ENCODE measurements around the gene ST6GALNAC6. TPM values are rescaled to one million over a fixed set of nuclear protein-coding genes. Genes with fewer than 3 reads are reported as not detected.

ST6GALNAC6 gene
- 10 to 100 TPM in 11 of 12 donors, not detected in 1; 37.0 to 62.6 (median 51.5) TPM for polyA plus RNA-seq (ENCODE audit: insufficient read length in 12 of 12)
- long read RNA-seq, donor 1, transcript ST6GALNAC6-205 (7 exons, 2,460 nt), result major isoform, 5 of 8 reads
- long read RNA-seq, donor 1, partial matches to known transcripts, result 0 of 8 reads
- long read RNA-seq, donor 1, other reads (novel, unspliced or antisense), result 0 of 8 reads
- long read RNA-seq, donor 2, transcript ST6GALNAC6-205 (7 exons, 2,460 nt), result minor isoform, 5 of 17 reads
- long read RNA-seq, donor 2, transcript ST6GALNAC6-204 (6 exons, 2,406 nt), result major isoform, 7 of 17 reads
- long read RNA-seq, donor 2, partial matches to known transcripts, result 0 of 17 reads
- long read RNA-seq, donor 2, other reads (novel, unspliced or antisense), result 0 of 17 reads
- long read RNA-seq, donor 3, partial matches to known transcripts, result 0 of 13 reads
- long read RNA-seq, donor 3, other reads (novel, unspliced or antisense), result 0 of 13 reads
- long read RNA-seq, donor 4, partial matches to known transcripts, result 0 of 1 reads
- long read RNA-seq, donor 4, other reads (novel, unspliced or antisense), result 0 of 1 reads
- long read RNA-seq, donor 5, result 0 reads
- long read RNA-seq, donor 6, partial matches to known transcripts, result 0 of 5 reads
- long read RNA-seq, donor 6, other reads (novel, unspliced or antisense), result 0 of 5 reads
- long read RNA-seq, donor 7, transcript ST6GALNAC6-205 (7 exons, 2,460 nt), result major isoform, 6 of 10 reads
- long read RNA-seq, donor 7, partial matches to known transcripts, result 0 of 10 reads
- long read RNA-seq, donor 7, other reads (novel, unspliced or antisense), result 0 of 10 reads
- long read RNA-seq, donor 8, transcript ST6GALNAC6-205 (7 exons, 2,460 nt), result major isoform, 15 of 26 reads
- long read RNA-seq, donor 8, transcript ST6GALNAC6-204 (6 exons, 2,406 nt), result minor isoform, 6 of 26 reads
- long read RNA-seq, donor 8, partial matches to known transcripts, result 0 of 26 reads
- long read RNA-seq, donor 8, other reads (novel, unspliced or antisense), result 0 of 26 reads
- long read RNA-seq, donor 9, transcript ST6GALNAC6-205 (7 exons, 2,460 nt), result major isoform, 8 of 10 reads
- long read RNA-seq, donor 9, partial matches to known transcripts, result 0 of 10 reads
- long read RNA-seq, donor 9, other reads (novel, unspliced or antisense), result 0 of 10 reads
- long read RNA-seq, donor 10, transcript ST6GALNAC6-204 (6 exons, 2,406 nt), result major isoform, 11 of 21 reads
- long read RNA-seq, donor 10, transcript ST6GALNAC6-205 (7 exons, 2,460 nt), result minor isoform, 8 of 21 reads
- long read RNA-seq, donor 10, partial matches to known transcripts, result 0 of 21 reads
- long read RNA-seq, donor 10, other reads (novel, unspliced or antisense), result 0 of 21 reads
- long read RNA-seq, donor 11, transcript ST6GALNAC6-205 (7 exons, 2,460 nt), result minor isoform, 9 of 22 reads
- long read RNA-seq, donor 11, transcript ST6GALNAC6-204 (6 exons, 2,406 nt), result major isoform, 11 of 22 reads
- long read RNA-seq, donor 11, partial matches to known transcripts, result 0 of 22 reads
- long read RNA-seq, donor 11, other reads (novel, unspliced or antisense), result 0 of 22 reads

- DNase-seq, result no peak
Measured at GRCh38 chr9:127899128-127899943, at the start of gene ST6GALNAC6. Gene ST6GALNAC6 (minus strand): TSS chr9:127899603. CDS start chr9:127897981, 1,622 bp downstream.

GRCh38 chr9:127947841-127948710 lies 48.7 kb upstream of the ST6GALNAC6 start:
- DNase-seq, result no peak

GRCh38 chr9:127946728-127947127 lies 47.3 kb upstream of the ST6GALNAC6 start:
- DNase-seq, result no peak

- no peak for DNase-seq
Measured at GRCh38 chr9:127945942-127946341, 46.5 kb upstream of the ST6GALNAC6 start.

GRCh38 chr9:127945338-127945737 lies 45.9 kb upstream of the ST6GALNAC6 start:
- DNase-seq, result no peak

GRCh38 chr9:127944586-127945218 lies 45.3 kb upstream of the ST6GALNAC6 start:
- DNase-seq, result no peak

GRCh38 chr9:127943731-127944144 lies 44.3 kb upstream of the ST6GALNAC6 start:
- DNase-seq, result peak; percentile 70

GRCh38 chr9:127943011-127943662 lies 43.7 kb upstream of the ST6GALNAC6 start:
- DNase-seq, result no peak

GRCh38 chr9:127942216-127943010 lies 43.0 kb upstream of the ST6GALNAC6 start:
- DNase-seq, result no peak

- no peak for DNase-seq
Measured at GRCh38 chr9:127941961-127942215, 42.5 kb upstream of the ST6GALNAC6 start.

- no peak for DNase-seq
Measured at GRCh38 chr9:127941062-127941960, 41.9 kb upstream of the ST6GALNAC6 start.

- no peak for DNase-seq
Measured at GRCh38 chr9:127940593-127940992, 41.2 kb upstream of the ST6GALNAC6 start.

GRCh38 chr9:127938298-127938690 lies 38.9 kb upstream of the ST6GALNAC6 start:
- peak; percentile 43 for DNase-seq

- DNase-seq, result peak; percentile 92
Measured at GRCh38 chr9:127937388-127938297, 38.2 kb upstream of the ST6GALNAC6 start, which contains the start of gene DPM2. Gene DPM2 (minus strand): TSS chr9:127937854. CDS start chr9:127937820, 34 bp downstream.

- DNase-seq, result no peak
Measured at GRCh38 chr9:127937056-127937387, 37.6 kb upstream of the ST6GALNAC6 start.
